HCT116 (cell line): Measurements from ENCODE around the gene SPTB.

Source experiments
- EZH2 ChIP-seq: fragments of 200-600 bp; sonication (generic); IDR thresholded peaks from 2 replicates; pipeline ENCODE4 v1.6.1; 2017; ENCODE audit warnings: antibody characterized with exemption, mixed run types
- EZH2phosphoT487 ChIP-seq: fragments of 200-600 bp; IDR thresholded peaks from 2 replicates; pipeline ENCODE4 v1.6.1; 2018; ENCODE audit warnings: antibody characterized with exemption, borderline replicate concordance
- JUND ChIP-seq: IDR thresholded peaks from 2 replicates; pipeline ENCODE4 v1.6.1; 2012
- POLR2A ChIP-seq: IDR thresholded peaks from 2 replicates; pipeline ENCODE4 v1.7.0; 2011; ENCODE audit warnings: borderline replicate concordance; ENCODE audit not compliant: insufficient read depth, insufficient read length; ENCODE audit errors: extremely low read depth
- POLR2AphosphoS5 ChIP-seq: IDR thresholded peaks from 2 replicates; pipeline ENCODE4 v1.6.1; 2011; ENCODE audit warnings: mild to moderate bottlenecking, low read depth, low read length, moderate library complexity
- TF ChIP-seq, protein P1 (sequence below), 3 experiments: fragments of 200-600 bp in 1 of 3; sonication (generic) in 1 of 3; IDR thresholded peaks in 2 of 3; conservative IDR thresholded peaks in 1 of 3; 2 replicates each; pipeline ENCODE4 v1.5.1; 2012 to 2017; ENCODE audit warnings: low read depth in 2 of 3, low read length in 2 of 3, antibody characterized with exemption in 1 of 3, borderline replicate concordance in 1 of 3, control low read depth in 1 of 3, mild to moderate bottlenecking in 1 of 3, mixed read lengths in 1 of 3, mixed run types in 1 of 3, moderate library complexity in 1 of 3; ENCODE audit not compliant: insufficient read depth in 1 of 3
- TF ChIP-seq, protein P2 (sequence below): IDR thresholded peaks from 2 replicates; pipeline ENCODE4 v1.6.1; 2012; ENCODE audit warnings: low read depth
- TF ChIP-seq, protein P3 (sequence below): IDR thresholded peaks from 2 replicates; pipeline ENCODE4 v1.6.1; 2011; ENCODE audit warnings: mild to moderate bottlenecking, low read length, moderate library complexity; ENCODE audit not compliant: insufficient replicate concordance; ENCODE audit errors: extremely low read depth

DNA sequence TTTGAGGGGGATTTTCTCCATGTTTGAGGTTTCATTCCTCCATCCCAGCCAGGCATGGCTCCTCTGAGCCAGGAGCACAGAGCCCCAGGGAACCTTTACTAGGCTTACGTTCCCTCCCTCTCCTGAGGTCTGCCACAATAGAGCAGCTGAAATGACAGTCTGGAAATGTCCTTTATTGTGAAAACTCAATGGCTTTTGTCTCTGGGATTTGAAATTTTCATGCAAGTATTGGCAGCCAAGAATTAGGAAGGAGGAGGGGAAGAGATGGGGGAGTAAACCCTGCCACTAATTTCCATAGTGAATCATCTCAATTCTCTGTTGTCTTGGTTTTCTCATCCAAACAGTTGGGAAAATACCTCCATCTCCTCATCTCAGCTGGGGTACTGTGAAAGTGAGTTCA, 178.0 kb downstream of the SPTB start:
- TF ChIP-seq, protein P1, sequence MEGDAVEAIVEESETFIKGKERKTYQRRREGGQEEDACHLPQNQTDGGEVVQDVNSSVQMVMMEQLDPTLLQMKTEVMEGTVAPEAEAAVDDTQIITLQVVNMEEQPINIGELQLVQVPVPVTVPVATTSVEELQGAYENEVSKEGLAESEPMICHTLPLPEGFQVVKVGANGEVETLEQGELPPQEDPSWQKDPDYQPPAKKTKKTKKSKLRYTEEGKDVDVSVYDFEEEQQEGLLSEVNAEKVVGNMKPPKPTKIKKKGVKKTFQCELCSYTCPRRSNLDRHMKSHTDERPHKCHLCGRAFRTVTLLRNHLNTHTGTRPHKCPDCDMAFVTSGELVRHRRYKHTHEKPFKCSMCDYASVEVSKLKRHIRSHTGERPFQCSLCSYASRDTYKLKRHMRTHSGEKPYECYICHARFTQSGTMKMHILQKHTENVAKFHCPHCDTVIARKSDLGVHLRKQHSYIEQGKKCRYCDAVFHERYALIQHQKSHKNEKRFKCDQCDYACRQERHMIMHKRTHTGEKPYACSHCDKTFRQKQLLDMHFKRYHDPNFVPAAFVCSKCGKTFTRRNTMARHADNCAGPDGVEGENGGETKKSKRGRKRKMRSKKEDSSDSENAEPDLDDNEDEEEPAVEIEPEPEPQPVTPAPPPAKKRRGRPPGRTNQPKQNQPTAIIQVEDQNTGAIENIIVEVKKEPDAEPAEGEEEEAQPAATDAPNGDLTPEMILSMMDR (IDR thresholded peaks at IDR 0.05 in 2 of 3, conservative IDR thresholded peaks at IDR 0.05 in 1 of 3; ENCODE audit: borderline replicate concordance in 1 of 3, insufficient read depth in 1 of 3, low read depth in 2 of 3, low read length in 2 of 3), result no peak
- no peak for TF ChIP-seq EZH2
- TF ChIP-seq EZH2phosphoT487, result no peak
- TF ChIP-seq, protein P2, sequence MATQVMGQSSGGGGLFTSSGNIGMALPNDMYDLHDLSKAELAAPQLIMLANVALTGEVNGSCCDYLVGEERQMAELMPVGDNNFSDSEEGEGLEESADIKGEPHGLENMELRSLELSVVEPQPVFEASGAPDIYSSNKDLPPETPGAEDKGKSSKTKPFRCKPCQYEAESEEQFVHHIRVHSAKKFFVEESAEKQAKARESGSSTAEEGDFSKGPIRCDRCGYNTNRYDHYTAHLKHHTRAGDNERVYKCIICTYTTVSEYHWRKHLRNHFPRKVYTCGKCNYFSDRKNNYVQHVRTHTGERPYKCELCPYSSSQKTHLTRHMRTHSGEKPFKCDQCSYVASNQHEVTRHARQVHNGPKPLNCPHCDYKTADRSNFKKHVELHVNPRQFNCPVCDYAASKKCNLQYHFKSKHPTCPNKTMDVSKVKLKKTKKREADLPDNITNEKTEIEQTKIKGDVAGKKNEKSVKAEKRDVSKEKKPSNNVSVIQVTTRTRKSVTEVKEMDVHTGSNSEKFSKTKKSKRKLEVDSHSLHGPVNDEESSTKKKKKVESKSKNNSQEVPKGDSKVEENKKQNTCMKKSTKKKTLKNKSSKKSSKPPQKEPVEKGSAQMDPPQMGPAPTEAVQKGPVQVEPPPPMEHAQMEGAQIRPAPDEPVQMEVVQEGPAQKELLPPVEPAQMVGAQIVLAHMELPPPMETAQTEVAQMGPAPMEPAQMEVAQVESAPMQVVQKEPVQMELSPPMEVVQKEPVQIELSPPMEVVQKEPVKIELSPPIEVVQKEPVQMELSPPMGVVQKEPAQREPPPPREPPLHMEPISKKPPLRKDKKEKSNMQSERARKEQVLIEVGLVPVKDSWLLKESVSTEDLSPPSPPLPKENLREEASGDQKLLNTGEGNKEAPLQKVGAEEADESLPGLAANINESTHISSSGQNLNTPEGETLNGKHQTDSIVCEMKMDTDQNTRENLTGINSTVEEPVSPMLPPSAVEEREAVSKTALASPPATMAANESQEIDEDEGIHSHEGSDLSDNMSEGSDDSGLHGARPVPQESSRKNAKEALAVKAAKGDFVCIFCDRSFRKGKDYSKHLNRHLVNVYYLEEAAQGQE, result no peak
- TF ChIP-seq POLR2AphosphoS5, result no peak
- TF ChIP-seq, protein P3, sequence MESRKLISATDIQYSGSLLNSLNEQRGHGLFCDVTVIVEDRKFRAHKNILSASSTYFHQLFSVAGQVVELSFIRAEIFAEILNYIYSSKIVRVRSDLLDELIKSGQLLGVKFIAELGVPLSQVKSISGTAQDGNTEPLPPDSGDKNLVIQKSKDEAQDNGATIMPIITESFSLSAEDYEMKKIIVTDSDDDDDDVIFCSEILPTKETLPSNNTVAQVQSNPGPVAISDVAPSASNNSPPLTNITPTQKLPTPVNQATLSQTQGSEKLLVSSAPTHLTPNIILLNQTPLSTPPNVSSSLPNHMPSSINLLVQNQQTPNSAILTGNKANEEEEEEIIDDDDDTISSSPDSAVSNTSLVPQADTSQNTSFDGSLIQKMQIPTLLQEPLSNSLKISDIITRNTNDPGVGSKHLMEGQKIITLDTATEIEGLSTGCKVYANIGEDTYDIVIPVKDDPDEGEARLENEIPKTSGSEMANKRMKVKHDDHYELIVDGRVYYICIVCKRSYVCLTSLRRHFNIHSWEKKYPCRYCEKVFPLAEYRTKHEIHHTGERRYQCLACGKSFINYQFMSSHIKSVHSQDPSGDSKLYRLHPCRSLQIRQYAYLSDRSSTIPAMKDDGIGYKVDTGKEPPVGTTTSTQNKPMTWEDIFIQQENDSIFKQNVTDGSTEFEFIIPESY, result no peak
- TF ChIP-seq JUND, result no peak
- TF ChIP-seq POLR2A, result no peak
